GM19099 (cell line): Measurements from ENCODE around the gene SGCE.

Experiments
- POLR2A ChIP-seq: IDR thresholded peaks from 3 replicates; pipeline ENCODE4 v1.6.1; 2011; ENCODE audit warnings: low read depth; ENCODE audit not compliant: insufficient read length; ENCODE audit errors: extremely low read depth

SGCE gene

DNA sequence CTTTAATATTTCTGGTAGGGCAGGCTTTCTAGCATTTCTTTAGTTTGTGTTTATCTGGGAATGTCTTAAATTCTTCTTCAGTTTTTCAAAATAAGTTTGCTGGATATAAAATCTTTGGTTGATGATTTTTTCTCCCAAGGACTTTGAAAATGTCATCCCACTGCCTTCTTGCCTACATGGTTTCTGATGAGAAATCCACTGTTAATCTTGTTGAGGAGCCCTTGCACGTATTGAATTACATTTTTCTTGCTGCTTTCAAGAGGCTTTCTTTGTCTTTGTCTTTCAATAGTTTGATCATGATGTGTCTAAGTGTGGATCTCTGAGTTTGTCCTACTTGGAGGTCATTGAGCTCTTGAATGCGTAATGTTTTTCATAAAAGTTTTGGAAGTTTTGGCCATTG, 80.3 kb downstream of the SGCE start:
- no peak for TF ChIP-seq POLR2A

GRCh38 chr7:94571816-94572215, 84.1 kb downstream of the SGCE start:
- TF ChIP-seq POLR2A, result no peak

DNA sequence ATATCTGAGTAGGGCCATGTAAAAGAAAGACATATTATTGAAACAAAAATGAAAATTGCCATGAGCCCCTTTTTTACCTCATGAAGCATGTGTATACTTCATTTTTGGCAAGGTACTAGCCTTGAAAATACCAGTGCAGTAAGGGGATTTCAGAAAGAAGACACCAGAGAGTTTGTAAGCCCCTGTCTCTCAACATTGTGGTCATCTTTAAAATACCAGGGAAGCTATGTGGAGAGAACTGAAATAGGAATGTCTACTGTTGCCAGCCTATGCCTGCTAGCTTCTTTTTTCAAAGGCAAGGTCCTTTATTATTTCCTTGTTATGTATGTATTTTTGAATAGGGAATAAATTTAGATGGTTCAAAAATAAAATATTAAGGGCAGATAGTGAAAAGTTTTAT, 88.5 kb downstream of the SGCE start:
- no peak for TF ChIP-seq POLR2A

GRCh38 chr7:94565247-94565894, 90.6 kb downstream of the SGCE start:
- TF ChIP-seq POLR2A, result no peak

GRCh38 chr7:94562525-94562924, 93.4 kb downstream of the SGCE start:
- no peak for TF ChIP-seq POLR2A

GRCh38 chr7:94561841-94562514, 94.0 kb downstream of the SGCE start:
- TF ChIP-seq POLR2A, result no peak

DNA sequence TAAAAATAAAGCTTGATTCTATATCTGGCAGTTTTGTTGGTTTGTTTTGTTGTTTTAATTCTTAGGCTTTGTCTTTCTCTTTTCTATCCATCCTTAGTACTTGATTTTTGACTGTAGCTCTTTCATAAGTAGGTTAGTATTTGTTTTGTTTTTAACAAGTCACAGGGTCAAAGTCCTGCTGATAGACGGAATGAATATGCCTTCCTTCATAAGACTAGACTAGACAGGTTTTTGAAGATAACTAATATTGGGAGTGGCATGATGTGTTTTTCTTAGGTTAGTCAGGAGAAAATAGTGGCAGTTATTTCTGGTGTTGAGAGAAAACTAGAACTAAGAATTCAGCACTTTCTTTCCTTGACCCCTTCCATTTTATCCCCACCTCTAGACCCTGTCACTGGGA, 96.0 kb downstream of the SGCE start:
- no peak for TF ChIP-seq POLR2A

DNA sequence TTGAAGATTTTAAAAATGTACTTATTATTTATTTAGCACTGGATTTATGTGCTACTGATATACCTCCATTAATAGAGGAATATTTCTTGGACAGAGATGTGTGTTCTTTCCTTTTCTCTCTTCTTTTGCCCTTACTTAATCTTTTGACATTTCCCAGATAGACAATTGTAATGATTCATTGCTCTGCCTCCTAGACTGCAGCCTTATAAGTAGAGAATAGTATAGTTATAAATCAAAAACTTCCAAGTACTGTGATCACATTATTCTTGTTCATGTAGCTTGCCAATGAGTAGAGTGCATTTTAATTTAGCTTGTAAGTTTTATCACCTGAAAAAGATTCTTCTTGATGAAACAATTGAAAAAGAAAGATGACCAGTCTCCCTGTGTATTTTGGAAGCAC, 98.7 kb downstream of the SGCE start:
- TF ChIP-seq POLR2A, result no peak

DNA sequence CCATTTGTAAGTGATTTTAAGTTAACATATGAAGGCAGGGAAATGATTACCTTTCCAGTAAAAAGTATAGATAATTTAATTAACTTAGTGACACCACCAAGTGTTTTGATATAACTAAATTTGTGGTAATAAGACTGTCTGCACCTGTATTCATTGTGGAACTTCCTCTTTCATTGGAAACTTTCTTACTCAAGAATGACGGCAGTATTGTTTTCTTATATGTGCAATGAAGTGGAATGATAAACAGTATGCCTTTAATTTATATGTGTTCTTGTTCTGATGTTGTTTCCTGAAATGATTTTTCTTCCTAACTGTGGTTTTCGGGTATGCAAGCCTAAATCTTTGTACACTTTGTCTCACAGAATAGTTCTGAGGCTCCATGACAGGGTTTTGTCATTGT, 99.9 kb downstream of the SGCE start:
- TF ChIP-seq POLR2A, result no peak

GRCh38 chr7:94547126-94547525, 108.8 kb downstream of the SGCE start:
- TF ChIP-seq POLR2A, result no peak

- TF ChIP-seq POLR2A, result no peak
Observed at GRCh38 chr7:94540428-94540827, 115.5 kb downstream of the SGCE start.
